Neural cell (in vitro differentiated cells): ENCODE data around the gene FECH.

ENCODE experiments used
- EZH2 ChIP-seq: fragments of 200-600, 300-800 bp; shearing (Covaris generic), sonication (generic); IDR thresholded peaks from 2 replicates; pipeline ENCODE4 v1.6.1; 2014; ENCODE audit warnings: antibody characterized with exemption, low read length, borderline replicate concordance, mild to moderate bottlenecking; ENCODE audit not compliant: insufficient read depth, poor library complexity, severe bottlenecking
- POLR2AphosphoS5 ChIP-seq: IDR thresholded peaks from 2 replicates; pipeline ENCODE4 v1.6.1; 2012
- RAD21 ChIP-seq: fragments of 450-650 bp; conservative IDR thresholded peaks from 2 replicates; pipeline ENCODE4 v1.6.1; 2014; ENCODE audit warnings: antibody characterized with exemption, mild to moderate bottlenecking, moderate library complexity
- TAF1 ChIP-seq: IDR thresholded peaks from 2 replicates; pipeline ENCODE4 v1.6.1; 2012; ENCODE audit warnings: low read depth
- TF ChIP-seq, protein P1 (sequence below): fragments of 450-650 bp; IDR thresholded peaks from 2 replicates; pipeline ENCODE4 v1.5.1; 2014; ENCODE audit warnings: antibody characterized with exemption, mild to moderate bottlenecking, moderate library complexity; ENCODE audit not compliant: poor library complexity, severe bottlenecking

DNA sequence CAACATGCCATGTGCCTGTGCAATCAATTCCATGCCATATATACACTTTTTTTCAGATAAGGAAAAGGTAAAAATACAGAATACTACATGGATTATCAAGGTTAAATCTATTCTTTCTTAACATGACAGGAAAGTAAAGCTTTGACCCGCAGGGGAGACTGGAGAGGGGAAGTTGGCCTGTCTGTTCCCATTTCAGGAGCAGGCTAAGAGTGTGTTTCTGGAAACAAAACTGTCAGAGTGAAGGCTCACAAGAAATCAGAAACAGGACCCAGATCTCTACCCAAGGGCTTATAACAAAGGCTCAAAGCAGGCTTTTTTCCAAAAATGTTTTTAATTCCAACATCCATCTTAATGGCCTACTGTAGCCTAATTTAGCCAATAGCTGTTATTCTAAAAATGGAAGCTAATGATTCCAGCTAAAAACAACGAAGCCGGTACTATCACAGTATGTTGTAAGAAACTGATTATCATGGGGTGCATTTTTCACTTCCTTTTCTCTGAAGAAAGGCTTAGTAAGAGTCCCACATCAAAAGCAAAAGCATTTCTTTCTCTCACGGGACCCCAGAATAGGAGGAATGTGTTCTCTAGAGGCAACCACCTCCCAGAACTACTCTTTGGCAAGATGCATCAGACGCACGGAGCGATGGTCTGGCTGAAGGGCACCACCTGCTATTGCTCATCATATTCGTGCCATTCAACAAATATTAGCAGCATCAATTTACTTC lies 41.4 kb downstream of the FECH start:
- TF ChIP-seq POLR2AphosphoS5 (no peak), RAD21 (no peak), EZH2 (no peak), TAF1 (no peak)
- TF ChIP-seq, protein P1, sequence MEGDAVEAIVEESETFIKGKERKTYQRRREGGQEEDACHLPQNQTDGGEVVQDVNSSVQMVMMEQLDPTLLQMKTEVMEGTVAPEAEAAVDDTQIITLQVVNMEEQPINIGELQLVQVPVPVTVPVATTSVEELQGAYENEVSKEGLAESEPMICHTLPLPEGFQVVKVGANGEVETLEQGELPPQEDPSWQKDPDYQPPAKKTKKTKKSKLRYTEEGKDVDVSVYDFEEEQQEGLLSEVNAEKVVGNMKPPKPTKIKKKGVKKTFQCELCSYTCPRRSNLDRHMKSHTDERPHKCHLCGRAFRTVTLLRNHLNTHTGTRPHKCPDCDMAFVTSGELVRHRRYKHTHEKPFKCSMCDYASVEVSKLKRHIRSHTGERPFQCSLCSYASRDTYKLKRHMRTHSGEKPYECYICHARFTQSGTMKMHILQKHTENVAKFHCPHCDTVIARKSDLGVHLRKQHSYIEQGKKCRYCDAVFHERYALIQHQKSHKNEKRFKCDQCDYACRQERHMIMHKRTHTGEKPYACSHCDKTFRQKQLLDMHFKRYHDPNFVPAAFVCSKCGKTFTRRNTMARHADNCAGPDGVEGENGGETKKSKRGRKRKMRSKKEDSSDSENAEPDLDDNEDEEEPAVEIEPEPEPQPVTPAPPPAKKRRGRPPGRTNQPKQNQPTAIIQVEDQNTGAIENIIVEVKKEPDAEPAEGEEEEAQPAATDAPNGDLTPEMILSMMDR, result no peak
